Stimulated activated CD4-positive, alpha-beta T cell treated with anti-CD3 and anti-CD28 coated beads, Interleukin-15, amount 100 ng/mL, for 24 hours (primary cell): ENCODE measurements around the gene SLC9A8.
"Not testable (repeated sequence)": the region's sequence is repeated elsewhere in the genome, so short reads cannot be mapped to it uniquely, and the experiment has no call there.

ENCODE experiments used
- DNase-seq: peaks from one replicate; pipeline ENCODE4 v3.0.0-alpha.2; 2020

Gene SLC9A8

DNA sequence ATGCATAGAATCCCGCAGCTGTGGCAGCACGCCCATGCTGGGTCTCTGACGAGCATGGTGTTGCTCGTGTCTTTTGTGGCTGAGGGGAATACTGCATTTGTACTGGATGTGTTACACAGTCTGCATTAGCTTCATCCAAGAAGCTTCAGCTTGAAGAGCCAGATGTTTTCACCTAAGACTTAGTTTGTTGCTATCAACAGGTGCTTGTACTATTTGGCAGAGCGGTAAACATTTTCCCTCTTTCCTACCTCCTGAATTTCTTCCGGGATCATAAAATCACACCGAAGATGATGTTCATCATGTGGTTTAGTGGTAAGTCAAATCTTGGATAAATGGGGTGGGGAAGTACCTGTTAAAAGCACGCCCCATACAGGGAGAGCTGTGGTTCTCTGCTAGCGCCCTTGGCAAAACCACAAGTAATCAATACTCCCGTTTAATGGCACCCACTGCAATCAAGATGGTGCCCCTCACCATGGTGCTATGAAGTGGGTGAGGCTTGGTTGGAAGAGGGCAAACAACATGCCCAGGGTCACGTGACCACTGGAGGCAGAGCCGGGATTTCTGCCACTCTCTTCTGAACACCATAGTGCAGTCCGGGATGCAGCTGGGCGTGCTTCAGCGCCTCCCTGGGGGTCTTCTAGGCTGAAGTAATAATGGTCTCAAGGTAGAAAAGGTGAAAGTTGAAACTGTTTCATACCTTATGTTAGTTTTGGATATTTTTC lies 68.3 kb downstream of the SLC9A8 start:
- DNase-seq: no peak

- no peak for DNase-seq
These were observed 69.7 kb downstream of the SLC9A8 start for GRCh38 chr20:49882171-49882970.

DNA sequence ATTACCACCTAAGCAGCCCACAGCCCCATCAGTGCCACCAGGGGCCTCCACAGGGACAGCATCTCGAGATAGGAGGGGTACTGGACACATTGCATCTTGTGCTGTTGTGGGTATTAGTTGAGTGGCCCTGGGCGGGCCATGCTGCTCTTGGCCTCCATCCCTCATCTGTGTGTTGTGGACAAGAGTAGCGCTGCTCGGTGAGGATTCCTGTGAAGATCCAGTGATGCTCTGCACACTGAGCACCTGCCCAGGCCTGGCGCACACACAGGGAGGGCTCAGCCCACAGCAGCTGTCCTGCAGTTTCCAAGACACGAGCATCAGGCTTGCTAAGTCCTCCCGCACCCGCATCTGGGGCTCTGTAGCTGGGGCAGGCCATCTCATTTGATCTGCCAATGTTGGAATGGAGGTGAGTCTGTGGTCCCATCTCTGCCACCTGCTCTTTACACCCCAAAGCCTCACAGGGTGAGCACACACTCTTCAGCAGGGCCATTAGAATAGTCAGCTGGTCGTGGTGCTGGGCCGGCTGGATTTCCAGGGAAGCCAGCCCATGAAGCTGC lies 70.7 kb downstream of the SLC9A8 start:
- DNase-seq: no peak

GRCh38 chr20:49885558-49886332 lies 73.1 kb downstream of the SLC9A8 start:
- DNase-seq: no peak

DNA sequence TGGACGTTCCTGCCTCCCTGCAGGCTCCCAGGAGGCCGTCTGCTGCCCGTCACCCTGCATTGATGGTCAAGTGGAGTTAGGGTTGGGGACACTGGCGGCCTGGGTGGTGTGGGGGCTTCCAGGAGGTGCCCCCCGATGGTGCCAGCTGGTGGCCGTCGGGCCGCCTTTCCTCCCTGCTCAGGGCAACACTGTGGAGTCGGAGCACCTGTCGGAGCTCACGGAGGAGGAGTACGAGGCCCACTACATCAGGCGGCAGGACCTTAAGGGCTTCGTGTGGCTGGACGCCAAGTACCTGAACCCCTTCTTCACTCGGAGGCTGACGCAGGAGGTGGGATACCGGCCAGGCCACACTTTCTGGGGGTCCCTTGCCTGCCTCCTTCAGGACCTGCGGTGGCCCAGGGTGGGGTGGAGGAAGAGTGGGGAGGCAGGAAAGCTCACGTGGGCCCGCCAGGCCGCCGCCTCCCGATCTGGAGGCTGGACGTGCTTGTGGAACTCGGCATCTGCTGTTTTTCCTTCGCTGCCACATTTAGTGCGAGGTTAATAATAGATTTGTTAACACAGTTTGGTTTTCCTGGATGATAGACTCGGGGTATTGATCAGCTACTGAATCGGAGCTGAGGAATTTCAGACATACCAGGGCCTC lies 74.1 kb downstream of the SLC9A8 start:
- no peak for DNase-seq

- DNase-seq: no peak
These were observed 74.9 kb downstream of the SLC9A8 start for GRCh38 chr20:49887251-49888211.

DNA sequence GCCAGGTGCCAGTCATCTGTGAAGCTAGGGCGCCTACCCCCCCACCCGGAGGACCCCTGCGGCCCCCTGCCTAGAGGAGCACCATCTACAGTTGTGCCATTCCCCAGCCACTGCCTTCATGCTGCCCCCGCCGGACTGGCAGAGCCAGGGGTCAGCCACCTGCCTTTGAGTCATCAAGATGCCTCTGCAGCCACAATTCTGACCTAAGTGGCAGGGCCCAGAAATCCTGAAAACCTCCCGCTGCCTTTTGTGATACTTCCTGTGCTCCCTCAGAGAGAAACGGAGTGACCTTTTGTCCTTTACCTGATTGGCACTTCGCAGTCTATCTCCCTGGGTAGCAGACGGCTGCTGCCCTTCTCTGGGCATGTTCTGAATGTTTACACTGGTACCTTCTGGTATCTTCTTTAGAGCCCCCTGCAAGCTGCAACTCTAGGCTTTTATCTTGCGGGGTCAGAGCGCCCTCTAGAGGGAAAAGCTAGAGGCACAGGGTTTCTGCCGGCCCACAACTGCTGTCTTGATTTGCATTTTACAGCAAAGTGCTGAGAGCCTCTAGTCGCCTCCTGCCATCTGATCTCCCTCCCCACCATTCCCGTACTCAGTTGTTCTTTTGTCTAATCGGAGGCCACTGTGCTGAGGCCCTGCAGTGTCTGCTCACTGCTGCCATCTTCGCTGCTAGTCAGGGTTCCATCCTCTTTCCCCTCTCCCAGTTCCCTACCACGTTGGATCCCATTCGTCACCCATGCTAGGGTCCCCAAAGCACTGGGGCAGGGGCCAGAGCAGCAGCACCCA lies 75.8 kb downstream of the SLC9A8 start:
- peak; percentile 61 for DNase-seq

DNA sequence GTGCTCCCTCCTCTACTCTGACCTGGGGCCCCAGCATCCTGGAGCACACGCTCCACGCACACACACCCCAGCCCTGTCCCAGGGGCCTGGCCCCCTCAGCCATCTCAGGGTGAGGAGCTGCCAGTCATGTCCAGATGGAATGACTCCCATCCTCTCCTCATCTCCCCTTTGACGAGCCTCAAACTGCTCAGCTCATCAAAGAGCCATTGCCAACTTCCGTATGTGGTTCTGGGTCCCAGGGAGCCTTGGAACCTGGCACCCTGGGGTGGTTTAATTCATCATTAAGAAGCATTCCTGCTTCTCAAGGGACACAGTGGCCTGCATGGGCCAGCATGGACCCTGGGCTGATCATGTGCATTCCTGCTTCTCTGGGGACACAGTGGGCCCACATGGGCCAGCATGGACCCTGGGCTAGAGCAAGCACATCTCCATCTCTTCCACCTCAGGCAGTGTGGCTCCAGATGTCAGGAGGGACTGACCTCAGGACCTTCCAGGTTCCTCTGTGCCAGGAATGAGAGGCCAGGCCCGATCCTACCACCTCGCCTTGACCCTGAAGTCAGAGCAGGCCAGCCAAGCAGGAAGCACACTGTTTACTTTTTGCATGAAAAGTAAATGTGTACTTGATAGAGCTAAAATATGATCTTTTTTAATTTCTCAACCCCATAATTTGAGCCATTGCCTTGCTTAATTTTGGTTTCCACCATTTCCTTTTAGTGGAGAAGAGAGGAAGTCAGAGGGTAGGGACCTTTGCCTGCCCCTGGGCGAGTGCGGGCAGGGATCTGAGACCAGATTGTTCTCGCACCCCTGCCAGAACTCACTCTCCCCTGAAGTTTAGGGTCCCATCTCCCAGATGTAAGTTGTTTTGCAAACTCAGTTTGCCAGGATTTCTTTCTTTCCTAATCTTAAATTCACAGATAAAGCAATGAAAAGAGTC lies 76.6 kb downstream of the SLC9A8 start:
- no peak for DNase-seq

- no peak for DNase-seq
These were observed 77.3 kb downstream of the SLC9A8 start for GRCh38 chr20:49889935-49890333.

DNA sequence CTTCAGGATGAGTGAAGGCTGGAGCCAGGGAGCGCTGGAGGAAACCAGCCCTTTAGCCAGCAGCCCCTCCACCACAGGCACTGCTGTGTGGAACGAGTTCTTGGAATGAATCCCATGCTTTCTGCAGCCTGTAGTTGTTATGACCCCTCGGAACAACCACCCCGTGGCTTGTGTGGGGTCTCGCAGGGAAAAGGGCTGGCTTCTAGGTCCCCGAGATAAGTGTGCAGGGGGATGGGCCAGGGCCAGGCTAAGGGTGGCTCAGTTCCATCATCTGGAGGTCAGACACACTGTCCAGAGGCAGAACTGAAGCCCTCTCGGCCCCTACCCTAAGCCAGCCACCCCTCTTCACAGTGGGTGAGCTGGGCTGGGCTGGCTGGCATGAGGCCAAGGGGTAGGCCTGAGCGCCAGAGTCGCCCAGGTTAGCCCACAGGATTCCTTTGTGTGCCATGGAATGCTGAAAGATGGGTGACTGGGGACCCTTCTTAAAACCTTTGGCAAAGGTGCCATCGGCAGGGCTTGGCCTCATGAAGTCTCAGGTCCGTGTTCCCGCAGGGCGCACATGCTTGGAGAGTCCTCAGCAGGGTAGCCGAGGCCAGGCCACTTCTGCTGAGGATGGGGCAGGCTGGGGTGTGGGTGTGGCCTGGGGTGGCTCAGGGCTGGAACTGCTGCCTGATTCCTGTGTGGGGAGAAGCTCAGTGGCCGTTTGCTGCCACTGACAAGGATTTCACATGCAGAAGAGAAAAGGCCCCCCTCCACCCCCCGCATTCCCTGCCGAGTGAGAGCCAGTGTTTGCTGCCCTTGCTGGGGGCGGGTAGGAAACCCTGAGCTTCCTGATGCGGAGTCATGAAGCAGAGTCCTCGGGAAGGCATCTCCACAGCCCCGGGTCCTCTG lies 78.1 kb downstream of the SLC9A8 start:
- DNase-seq: no peak

GRCh38 chr20:49891476-49892110 lies 79.0 kb downstream of the SLC9A8 start:
- DNase-seq: no peak

- no peak for DNase-seq
These were observed 79.6 kb downstream of the SLC9A8 start for GRCh38 chr20:49892260-49892659.

- no peak for DNase-seq
These were observed 80.2 kb downstream of the SLC9A8 start for GRCh38 chr20:49892817-49893216.

DNA sequence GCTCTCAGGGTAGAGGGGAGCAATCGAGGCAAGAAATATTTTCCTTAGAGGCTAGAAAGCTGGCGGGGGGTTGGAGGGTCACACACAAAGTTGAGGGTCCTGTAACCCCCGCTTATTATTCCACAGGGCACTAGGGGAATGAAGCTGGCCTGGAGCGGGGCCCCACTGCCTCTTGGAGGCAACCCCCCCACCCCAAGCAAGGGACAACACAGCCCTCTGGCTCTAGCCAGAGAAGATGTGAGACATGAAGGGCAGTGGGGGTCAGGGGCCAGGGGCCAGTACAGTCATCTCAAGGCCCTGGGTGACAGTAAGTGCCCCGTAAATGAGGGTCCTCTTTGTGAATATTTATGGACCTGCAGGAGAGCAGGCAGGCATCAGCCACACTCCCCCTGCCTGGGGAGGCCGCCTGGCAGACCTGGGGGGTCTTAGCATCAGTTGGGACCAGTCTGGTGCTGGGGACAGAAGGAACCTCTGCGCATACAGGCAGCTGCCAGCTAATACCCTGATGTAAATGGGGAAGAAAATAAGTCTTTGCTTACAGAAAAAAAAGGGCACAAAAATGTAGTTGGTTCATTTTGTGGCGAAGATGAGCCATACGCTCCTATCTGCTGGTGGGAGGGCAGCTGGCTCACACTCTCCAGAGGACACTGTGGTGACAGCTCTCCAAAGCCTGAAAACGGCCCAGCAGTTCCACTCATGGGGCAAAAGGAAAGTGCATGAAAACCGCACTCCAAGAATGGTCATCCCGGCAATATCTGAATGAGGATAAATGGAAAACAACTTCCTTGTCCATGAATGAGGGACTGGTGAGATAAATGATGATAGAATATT lies 80.8 kb downstream of the SLC9A8 start:
- DNase-seq: peak; percentile 67

DNA sequence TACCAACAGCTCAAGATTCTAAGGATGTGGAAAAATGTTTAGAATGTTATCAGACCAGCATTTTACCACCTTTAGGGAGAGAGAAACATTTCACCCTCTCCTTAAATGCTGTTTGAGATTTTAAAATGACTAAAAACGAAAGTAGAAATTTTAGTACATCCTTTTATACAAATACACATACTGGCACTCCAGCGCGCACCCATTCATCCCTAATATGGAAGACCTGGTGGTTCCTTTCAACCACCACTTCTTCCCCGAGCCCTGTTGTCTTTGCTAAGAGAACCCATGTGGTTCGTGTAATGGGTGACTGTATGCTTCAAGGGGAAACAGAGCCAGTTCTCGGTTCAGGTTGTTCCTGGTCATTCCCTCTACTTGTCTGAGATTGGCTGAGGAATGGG lies 81.4 kb downstream of the SLC9A8 start:
- DNase-seq: peak; percentile 53

- DNase-seq: not testable (repeated sequence)
These were observed 83.0 kb downstream of the SLC9A8 start for GRCh38 chr20:49895474-49896093.
